GM21737 (cell line): Measurements from ENCODE around the gene HOXD3.

ENCODE experiments used
- ATAC-seq: cut with Tn5 transposase; IDR thresholded peaks from one replicate; pipeline ENCODE4 v1.9.1; 2021; ENCODE audit warnings: mild to moderate bottlenecking, moderate library complexity; ENCODE audit not compliant: unreplicated experiment

The HOXD3 gene

GRCh38 chr2:176148751-176149421 is 8.2 kb upstream of the HOXD3 start:
- no peak for ATAC-seq

GRCh38 chr2:176149481-176149938 is 7.6 kb upstream of the HOXD3 start:
- no peak for ATAC-seq

GRCh38 chr2:176149939-176150583 is 7.0 kb upstream of the HOXD3 start:
- no peak for ATAC-seq

- ATAC-seq: no peak
Measured at GRCh38 chr2:176150584-176151441, 6.3 kb upstream of the HOXD3 start.

GRCh38 chr2:176151442-176152287 is 5.4 kb upstream of the HOXD3 start, which contains the start of gene HOXD4:
HOXD4 (plus strand) TSS chr2:176151550; CDS start chr2:176151634, 84 bp downstream.
- ATAC-seq: no peak

GRCh38 chr2:176152350-176153181 is 4.5 kb upstream of the HOXD3 start:
- no peak for ATAC-seq

- ATAC-seq: no peak
Measured at GRCh38 chr2:176154576-176155252, 2.4 kb upstream of the HOXD3 start.

- ATAC-seq: no peak
Measured at GRCh38 chr2:176155356-176156044, 1.6 kb upstream of the HOXD3 start.

GRCh38 chr2:176156301-176156806 is 753 bp upstream of the HOXD3 start:
- no peak for ATAC-seq

- ATAC-seq: no peak
Measured at GRCh38 chr2:176157499-176158185, 535 bp downstream of the HOXD3 start.

- ATAC-seq: no peak
Measured at GRCh38 chr2:176158186-176158591, 1.1 kb downstream of the HOXD3 start.

- ATAC-seq: no peak
Measured at GRCh38 chr2:176158855-176159662, 2.0 kb downstream of the HOXD3 start.

GRCh38 chr2:176159663-176160250 is 2.6 kb downstream of the HOXD3 start:
- ATAC-seq: no peak

GRCh38 chr2:176160251-176160985 is 3.3 kb downstream of the HOXD3 start:
- no peak for ATAC-seq

- no peak for ATAC-seq
Measured at GRCh38 chr2:176160986-176161824, 4.1 kb downstream of the HOXD3 start.
